Cerebellar nuclear complex (tissue), 1 donor: ENCODE measurements around the gene UCK1.
"Not testable (repeated sequence)": the region's sequence is repeated elsewhere in the genome, so short reads cannot be mapped to it uniquely, and the experiment has no call there.

Experiments used
- DNase-seq, 2 experiments: peaks; one replicate each; lab custom pipeline; 2025; lab: John Stamatoyannopoulos, UW

Gene UCK1

DNA sequence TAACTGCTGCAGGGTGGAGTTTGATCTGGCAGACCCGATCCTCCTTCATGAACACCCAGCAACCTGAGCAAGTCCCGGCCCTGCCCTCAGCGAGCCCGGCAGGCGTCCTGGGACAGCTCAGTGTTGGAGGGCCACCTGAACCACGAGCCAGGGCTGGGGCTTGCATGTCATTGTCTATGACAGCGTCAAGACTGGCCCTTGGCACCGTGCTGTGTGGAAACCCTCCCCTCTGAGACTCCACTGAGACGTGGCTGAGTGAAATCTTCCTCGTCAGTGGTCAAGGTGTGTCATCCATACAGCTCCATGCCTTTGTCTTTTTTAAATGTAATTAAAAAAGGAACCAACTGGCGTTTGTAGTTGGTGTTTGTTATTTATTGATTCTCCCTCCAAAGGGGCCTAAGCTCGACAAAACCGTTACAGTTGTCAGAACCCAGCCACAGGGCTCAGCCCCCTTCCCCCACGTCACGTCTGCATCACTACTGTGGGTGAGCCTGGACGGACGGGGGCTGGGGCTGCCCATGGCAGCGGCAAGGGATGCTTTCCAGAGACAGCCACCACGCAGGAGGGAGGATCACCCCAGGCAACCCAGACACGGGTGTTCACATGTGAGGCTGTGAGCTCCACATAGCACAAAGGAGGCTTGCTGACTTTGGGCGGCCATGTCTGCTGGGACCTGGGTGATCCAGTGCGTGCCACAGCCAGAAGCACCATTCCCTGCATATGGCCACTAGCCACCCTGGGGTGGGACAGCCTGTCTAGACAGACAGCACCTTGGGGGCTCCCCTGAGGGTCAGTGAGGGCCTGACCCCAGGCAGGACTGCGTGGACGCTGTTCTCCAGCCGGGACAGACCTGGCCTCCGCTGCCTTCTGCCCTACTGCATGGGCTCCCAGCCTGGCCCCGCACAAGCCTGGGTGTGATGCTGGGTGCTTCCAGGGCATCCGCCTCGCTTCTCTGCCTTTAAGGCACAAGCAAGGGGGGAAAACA lies 7.3 kb downstream of the UCK1 start:
- no peak for DNase-seq

DNA sequence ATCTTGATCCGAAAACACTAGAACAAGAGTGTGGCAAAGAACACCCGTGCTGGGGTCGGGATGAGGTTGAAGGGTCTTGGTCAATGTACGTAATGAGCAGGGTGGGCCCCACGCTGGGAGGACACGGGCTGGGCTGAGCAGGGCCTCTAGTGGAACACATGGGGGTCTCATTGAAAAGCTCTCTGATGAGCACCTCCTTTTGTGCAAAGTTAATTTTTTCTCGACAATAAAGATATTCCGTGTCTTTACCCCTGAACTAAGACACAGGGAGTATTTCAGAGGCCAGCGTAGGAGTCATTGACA lies 8.0 kb downstream of the UCK1 start:
- no peak for DNase-seq

DNA sequence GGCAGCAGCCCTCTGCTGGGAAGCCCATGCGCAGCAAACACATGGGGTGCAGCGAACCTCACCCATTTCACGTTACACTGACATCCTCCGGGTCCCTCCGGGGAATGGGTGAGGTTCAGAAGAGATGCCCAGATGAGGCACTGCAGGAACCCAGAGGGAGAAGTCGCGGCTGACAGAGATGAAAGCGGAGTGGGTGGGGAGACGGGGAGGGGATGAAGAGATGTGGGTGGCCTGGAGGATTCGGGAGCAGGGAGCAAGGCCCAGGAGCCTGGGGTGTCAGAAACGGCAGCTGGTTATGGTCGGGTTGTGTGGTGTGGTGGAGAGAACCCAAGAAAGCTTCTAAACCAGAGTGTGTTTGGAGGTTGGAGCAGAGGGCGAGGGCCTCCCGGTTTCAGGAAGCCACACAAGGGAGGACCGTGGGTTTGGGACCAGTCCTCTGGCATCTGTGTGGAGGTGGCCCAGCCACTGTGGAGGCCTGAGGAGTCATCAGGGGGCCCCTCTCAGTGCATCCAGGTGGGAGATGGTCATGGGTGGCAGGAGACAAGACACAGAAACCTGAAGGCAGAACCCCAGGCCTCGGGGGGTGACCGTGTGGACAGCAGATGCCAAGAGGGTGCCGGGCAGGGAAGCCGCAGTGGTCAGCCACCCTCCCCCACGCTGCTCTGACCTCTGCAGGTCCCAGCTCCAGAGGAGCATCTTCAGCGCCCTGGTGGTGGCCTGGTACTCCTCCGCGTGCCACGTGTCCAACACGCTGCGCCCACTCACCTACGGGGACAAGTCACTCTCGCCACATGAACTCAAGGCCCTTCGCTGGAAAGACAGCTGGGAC lies 8.6 kb downstream of the UCK1 start:
- DNase-seq, result no peak

DNA sequence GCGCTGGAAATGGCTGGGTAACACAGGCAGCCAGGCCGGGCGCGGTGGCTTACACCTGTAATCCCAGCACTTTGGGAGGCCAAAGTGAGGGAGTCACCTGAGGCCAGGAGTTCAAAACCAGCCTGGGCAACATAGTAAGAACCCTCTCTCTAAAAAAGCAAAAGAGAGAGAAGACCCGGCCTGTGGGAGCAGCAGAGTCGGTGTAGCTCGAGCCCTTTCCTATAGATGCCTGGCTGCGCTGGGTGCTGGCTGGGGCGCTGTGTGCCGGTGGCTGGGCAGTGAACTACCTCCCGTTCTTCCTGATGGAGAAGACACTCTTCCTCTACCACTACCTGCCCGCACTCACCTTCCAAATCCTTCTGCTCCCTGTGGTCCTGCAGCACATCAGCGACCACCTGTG lies 9.2 kb downstream of the UCK1 start:
- no peak for DNase-seq

DNA sequence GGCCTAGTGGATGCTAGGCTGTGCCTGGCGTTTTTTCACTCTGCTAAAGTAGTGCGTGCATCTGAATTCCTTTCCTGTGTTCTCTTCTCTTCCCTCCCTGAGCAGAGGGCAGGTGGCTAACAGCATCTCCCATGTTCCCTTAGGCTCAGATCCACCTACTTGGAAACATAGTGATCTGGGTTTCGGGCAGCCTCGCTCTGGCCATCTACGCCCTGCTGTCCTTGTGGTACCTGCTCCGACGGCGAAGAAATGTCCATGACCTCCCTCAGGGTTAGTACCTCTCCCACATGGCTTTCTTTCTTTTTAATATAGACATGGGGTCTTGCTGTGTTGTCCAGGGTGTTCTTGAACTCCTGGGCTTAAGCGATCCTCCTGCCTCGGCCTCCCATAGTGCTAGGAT lies 9.9 kb downstream of the UCK1 start:
- no peak for DNase-seq

DNA sequence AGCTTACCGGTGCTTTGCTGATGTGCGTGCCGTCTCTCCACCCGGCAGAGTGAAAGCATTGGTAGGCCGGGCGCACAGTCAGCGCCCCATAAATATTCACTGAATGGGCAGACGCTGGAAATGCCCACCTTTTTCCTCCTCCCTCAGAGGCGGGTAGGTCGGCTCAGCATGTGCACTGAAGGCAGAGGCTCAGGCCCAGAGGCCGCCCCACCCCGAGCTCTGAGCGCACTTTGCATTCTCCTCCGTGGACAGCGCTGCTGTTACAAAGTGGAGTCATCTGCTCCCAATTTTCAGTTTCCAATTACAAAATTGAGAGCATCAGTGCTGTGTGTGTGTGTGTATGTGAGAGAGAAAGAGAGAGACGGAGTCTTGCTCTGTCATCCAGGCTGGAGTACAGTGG lies 10.6 kb downstream of the UCK1 start:
- DNase-seq, result no peak

DNA sequence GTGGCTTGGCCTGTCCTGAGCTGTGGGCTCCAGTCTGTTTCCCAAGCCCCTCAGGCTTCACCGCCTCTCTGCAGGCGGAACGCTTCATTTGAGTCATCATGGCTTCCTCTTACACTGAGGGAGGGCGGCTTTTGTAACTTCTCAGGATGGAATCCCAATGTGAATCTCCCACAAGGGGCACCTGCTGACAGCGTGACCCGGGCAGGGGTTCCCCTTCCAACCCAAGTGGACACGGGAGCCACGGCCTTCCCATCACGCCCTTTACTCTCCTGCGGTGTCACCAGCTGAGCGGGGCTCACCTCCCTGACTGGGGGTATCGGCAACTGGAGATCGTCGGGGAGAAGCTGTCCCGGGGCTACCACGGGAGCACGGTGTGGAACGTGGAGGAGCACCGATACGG lies 12.5 kb downstream of the UCK1 start:
- no peak for DNase-seq

DNA sequence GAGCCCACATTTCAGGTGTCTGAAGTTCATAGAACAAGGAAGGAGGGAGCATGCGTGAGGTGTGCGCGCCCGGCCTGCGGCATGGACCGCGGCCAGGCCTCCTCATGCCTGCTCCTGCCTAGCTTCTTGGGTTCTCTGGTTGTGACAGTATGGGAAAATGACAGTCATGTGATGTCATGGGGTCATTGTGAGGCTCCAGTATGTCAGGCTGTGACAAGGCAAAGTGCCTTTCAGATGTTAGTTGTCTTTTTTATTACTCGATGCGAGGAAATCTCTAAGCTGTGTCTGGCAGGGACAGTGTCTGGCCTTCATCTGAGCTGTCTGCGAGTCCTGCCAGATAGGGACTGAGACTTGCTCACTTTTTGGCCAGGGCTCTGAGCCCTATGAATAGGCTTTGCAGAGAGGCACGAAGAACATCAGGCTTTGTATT lies 13.3 kb downstream of the UCK1 start:
- no peak for DNase-seq

DNA sequence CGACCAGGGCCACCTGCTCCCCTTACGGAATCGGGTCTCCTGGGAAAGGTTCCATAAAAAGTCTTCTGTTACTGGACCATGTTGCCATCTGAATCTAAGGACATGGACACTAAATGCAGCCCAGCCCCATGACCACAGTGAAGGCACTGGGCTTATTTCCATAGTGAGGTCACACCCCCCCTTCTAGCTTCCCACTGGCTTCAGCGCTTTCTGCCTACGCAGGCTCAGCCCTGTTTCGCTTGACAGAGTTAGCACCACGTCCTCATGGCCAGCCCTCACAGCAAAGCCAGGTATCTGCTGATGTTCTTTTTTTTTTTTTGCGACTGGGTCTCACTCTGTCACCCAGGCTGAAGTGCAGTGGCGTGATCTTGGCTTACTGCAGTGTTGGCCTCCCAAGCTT lies 14.1 kb downstream of the UCK1 start:
- no peak for DNase-seq

DNA sequence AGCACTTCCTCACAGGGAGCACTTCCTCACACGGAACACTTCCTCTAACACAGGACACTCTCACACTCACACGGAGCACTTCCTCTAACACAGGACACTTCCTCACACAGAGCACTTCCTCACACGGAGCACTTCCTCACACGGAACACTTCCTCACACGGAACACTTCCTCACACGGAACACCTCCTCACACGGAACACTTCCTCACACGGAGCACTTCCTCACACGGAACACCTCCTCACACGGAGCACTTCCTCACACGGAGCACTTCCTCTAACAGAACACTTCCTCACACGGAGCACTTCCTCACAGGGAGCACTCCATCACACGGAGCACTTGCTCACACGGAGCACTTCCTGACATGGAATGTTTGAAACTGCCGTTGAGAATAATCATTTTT lies 15.0 kb downstream of the UCK1 start:
- no peak for DNase-seq

DNA sequence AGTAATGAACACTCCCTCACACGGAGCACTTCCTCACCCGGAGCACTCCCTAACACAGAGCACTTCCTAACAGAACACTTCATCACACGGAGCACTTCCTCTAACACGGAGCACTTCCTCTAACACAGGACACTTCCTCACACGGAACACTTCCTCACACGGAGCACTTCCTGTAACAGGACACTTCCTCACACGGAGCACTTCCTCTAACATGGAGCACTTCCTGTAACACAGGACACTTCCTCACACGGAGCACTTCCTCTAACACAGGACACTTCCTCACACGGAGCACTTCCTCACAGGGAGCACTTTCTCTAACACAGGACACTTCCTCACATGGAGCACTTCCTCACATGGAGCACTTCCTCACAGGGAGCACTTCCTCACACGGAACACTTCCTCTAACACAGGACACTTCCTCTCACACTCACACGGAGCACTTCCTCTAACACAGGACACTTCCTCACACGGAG lies 15.5 kb downstream of the UCK1 start:
- DNase-seq, result not testable (repeated sequence)

DNA sequence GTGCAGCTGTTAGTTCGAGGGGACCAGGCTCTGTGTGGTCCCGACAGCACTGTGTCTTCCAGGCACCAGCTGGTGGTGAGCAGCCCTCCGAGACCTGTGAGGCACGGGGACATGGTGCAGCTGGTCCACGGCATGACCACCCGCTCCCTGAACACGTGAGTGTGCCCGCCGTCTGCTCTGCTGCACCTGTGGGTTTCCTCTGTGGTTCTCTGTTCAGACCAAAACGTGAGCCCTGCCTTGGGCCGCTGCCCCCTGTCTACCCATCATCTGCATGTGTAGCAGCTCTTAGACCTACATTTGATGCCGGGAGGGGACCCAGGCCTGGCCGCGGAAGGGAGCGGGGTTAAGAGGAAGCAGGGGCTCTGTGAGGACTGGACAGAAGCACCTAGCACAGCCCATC lies 17.9 kb downstream of the UCK1 start:
- no peak for DNase-seq

DNA sequence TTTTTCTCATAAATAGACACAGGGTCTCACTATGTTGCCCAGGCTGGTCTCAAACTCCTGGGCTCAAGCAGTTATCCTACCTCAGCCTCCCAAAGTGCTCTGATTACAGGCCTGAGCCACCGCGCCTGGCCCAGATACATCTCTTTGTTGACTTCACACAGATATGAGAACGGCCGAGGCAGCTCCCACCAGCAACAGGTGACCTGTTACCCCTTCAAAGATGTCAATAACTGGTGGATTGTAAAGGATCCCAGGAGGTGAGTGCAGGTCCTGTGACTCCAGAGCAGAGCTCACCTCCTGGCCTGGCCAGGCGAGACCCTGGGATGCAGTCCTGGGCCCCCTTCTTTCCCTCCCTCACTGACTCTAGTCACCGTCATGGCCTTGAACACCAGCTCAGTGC lies 19.2 kb downstream of the UCK1 start:
- no peak for DNase-seq

DNA sequence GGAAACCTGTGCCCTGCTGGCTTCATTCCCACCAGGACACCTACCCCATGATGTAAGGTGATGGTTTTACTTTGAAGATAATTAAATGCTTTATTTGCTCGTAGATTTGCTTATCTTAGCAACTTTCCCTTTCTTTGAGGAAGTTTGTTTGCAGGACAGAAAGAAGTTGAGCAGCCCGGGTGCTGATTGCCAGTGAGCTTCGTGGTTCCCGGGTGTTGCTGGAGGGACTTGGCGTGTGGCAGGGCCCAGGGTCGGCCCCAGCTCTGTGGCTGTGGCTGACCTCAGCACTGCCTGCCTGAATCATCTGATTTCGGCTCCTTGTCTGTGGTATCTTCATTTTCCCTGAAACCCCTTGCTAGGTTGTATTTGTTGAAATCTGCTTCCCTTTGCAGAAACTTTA lies 19.6 kb downstream of the UCK1 start:
- DNase-seq, result no peak

DNA sequence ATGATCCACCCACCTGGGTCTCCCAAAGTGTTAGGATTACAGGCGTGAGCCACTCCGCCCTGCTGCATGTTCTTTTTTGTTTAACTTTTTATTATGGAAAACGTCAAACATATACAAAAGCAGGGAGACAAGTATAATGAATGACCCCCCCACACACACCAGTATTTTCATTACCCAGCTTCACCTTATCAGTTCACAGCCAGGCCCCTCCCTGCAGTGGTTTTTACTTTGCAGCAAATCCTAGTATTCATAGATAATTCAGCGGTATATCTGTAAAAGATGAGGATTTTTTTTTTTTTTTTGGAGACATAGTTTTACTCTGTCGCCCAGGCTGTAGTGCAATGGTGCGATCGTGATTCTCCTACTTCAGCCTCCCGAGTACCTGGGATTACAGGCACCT lies 26.1 kb downstream of the UCK1 start:
- DNase-seq, result no peak

DNA sequence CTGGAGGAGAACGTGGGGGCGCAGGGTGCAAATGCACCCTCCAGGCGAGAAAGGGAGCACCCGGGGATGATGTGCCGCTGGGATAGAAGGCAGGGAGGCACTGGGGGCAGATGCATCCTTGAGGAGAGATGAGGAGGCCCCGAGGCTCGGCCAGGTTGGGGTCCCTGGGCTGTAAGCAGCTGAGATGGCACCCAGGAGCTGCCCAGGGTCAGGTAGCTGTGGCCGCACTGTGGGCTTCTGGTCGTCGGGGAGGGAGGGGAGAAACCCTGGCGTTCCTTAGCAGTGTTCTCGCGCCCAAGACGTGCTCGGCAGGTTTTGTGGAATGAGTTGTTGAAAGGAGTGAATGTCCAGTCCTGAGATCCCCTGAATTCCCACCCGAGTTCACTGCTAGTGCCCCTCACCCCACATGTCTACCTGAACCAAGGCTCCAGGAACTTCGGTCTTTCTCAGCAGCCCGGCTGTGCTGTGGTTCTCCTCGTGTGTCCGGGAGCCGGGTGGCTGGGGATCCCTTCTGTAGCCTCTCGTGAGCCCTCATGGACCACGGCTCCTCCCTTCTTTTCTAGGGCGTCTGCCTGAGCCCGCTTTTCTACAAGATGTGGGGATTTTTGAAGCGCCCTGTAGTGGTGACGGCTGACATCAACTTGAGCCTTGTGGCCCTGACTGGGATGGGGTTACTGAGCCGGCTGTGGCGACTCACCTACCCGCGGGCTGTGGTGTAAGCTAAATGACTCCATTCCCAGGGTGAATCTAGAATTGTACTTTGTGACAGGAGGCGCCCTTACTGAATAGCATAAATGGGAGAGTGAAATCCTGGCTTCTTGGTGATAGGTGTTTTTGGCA lies 27.2 kb downstream of the UCK1 start:
- DNase-seq, result peak in 1 of 2 experiments; percentile 14

DNA sequence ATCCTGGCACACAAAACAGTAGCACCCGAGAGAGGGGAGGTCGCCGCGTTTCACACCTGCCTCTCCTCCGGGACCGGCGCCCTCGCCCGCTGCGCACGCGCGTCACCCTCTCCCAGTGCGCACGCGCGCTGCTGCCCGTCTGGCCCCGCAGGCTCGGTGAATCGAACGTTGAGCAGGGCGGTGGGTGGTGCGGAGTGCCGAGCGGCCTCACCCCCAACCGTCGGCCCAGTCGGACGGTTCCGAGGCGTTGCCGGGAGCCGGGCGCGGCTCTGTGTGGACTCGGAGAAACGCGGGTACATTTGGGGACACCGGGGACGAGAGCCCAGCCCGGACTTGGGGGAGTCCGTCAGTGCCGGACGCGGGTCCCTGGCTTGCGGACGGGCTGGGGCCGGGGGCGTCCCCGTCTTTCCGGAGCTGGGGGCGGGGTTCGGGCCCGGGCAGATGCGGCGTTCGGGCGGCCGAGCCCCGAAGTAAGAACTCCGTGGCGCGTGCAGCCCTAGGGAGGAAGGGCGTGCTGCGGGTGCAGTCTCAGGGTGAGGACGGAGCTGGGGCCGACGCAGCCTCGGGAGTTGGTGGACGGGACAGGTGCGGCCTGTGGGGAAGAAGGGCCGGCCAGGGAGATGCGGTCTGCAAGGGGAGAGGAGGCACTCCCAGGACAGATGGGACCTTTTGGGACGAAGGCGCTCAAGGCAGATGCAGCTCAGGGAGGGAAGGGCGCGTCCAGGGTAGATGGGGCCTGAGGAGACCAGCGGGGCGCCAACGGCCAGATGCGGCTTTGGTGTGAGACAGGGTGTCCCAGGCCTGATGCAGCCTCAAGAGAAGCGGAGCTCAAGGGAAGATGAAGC lies 28.1 kb downstream of the UCK1 start, which contains the start of gene POMT1:
Gene POMT1 (plus strand): TSS at position 138 of the 845 bp plus-strand sequence. CDS start 1,301 bp downstream, outside the sequence.
- DNase-seq, result peak; percentile 34 to 51

DNA sequence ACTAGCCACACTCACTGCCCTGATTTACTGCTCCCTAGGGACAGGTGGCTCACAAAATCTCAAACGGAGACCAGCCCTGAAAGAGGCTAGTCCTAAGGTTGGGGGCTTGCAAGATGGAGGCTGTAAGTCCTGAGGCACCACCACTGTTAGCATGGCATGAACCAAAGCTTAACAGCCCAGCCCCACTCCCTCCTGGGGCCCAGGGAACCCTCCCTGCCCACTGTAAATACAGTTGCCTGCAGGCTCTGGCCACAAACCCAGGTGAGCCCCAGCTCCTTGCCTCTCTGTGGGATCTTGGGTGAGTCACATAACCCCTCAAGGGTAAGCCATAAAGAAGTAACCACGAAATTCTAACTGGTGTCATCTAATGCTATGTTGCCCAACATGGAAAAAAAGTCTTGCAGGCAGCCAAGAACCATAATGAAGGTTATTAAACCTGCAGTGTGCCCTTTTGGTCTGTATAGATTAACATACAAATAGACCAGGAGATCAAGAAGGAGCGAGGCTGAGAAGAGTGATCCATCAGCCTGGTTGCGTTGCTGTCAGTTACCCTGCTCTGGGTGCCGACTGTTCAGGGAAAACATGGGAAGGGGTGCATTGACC lies 30.0 kb downstream of the UCK1 start:
- DNase-seq, result no peak

DNA sequence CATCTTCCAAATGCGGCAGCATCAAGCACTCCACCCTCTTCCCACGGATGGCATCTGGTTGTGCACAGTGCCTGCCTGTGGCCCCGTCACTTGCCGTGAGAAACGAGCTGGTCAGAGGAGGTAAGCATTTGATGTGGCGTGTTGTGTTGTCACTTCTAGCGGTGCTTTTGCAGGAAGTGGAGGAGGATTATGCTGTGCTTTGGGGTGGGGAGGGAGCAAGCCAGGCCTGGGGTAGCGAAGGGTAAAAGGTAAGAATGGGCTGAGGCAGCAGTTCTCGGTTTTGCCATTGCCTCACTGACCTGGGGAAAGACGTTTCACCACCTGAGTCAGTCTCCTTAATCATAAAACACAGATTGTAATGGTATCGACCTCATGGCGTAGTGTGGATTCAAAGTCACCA lies 30.7 kb downstream of the UCK1 start:
- no peak for DNase-seq

DNA sequence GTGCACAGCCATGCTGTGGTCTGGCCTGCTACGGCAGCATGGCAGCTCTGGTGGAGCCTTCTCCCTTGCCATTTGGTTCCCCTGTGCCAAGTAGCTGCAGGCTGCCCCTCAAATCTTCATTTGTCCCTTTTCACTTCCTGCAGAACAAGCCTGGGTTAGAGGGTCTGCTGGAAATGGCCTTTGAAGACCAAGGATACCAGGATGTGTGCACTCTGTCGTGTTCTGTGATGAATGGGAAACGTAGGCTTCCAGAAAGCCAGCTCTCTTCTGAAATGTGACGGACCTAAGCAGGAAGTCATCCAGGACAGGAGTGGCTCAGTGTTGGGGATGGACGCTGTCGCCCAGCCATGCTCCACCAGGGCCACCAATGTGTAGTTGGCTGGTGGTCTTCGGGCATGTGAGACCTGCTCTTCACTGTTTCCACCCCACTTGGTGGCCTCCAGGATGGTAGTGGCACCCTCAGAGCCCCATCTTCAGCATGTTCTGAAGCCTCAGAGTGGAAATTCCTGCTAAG lies 31.8 kb downstream of the UCK1 start:
- no peak for DNase-seq
